IMR-90 (cell line): ENCODE results near the gene RBPJ. TPM values are rescaled to one million over a fixed set of nuclear protein-coding genes. Genes with fewer than 3 reads are reported as not detected.

Experiments
- ATAC-seq: fragments of 200-7000 bp; cut with Tn5 transposase; 2 replicates; pipeline ENCODE4 v1.9.1; 2020; ENCODE audit warnings: low read depth, mild to moderate bottlenecking, moderate library complexity
- BruUV-seq: library from RNA; stranded (reverse); fragments of 400-500 nt; replicated peaks from 2 replicates; lab custom pipeline; 2021; lab: Mats Ljungman, UMichigan
- CTCF ChIA-PET: fragments of 300-600 bp; formaldehyde crosslinking; extraction: SDS; loops from one replicate; lab custom pipeline; 2021; ENCODE audit warnings: antibody characterized with exemption; lab: Yijun Ruan, JAX
- POLR2A ChIA-PET: fragments of 300-600 bp; sonication (Branson Sonifier 250); formaldehyde crosslinking; loops from one replicate; lab custom pipeline; 2022; ENCODE audit warnings: antibody characterized with exemption; ENCODE audit not compliant: unreplicated experiment; lab: Charles Lee
- DNase-seq: peaks from one replicate; pipeline ENCODE4 v3.0.0; 2013
- H2AFZ ChIP-seq: replicated peaks from 2 replicates; pipeline ENCODE3; 2013; ENCODE audit warnings: low read length, mild to moderate bottlenecking; ENCODE audit not compliant: poor library complexity
- H2AK5ac ChIP-seq: 2 replicates; pipeline ENCODE4 v1.6.1; 2013; ENCODE audit warnings: low read depth, low read length, inconsistent platforms
- H2AK9ac ChIP-seq: replicated peaks from 2 replicates; pipeline ENCODE3; 2013; ENCODE audit warnings: mild to moderate bottlenecking, low read depth, low read length, moderate library complexity; ENCODE audit not compliant: poor library complexity
- H2BK120ac ChIP-seq: 2 replicates; pipeline ENCODE4 v1.6.1; 2013; ENCODE audit warnings: low read depth, low read length, inconsistent platforms
- H2BK15ac ChIP-seq: 3 replicates; pipeline ENCODE4 v1.6.1; 2013; ENCODE audit warnings: low read depth, low read length, inconsistent platforms
- H2BK20ac ChIP-seq: 2 replicates; pipeline ENCODE4 v1.6.1; 2013; ENCODE audit warnings: low read depth, mild to moderate bottlenecking, inconsistent platforms, low read length, moderate library complexity
- H2BK5ac ChIP-seq: 2 replicates; pipeline ENCODE4 v1.6.1; 2013; ENCODE audit warnings: mild to moderate bottlenecking, low read depth, low read length, inconsistent platforms; ENCODE audit not compliant: poor library complexity, severe bottlenecking
- H3K14ac ChIP-seq: replicated peaks from 2 replicates; pipeline ENCODE4 v1.6.1; 2013; ENCODE audit warnings: low read depth, low read length, inconsistent platforms
- H3K18ac ChIP-seq: 2 replicates; pipeline ENCODE4 v1.6.1; 2013; ENCODE audit warnings: low read depth, low read length, control low read depth
- H3K23ac ChIP-seq: 2 replicates; pipeline ENCODE4 v1.6.1; 2013; ENCODE audit warnings: low read depth, low read length, inconsistent platforms
- H3K27ac ChIP-seq: 2 replicates; pipeline ENCODE4 v1.5.1; 2013; ENCODE audit warnings: mild to moderate bottlenecking, control low read depth, low read length; ENCODE audit not compliant: insufficient read depth
- H3K27me3 ChIP-seq: 2 replicates; pipeline ENCODE4 v1.6.1; 2013; ENCODE audit warnings: low read length; ENCODE audit not compliant: control insufficient read depth, insufficient read depth
- H3K36me3 ChIP-seq: 2 replicates; pipeline ENCODE4 v1.6.1; 2013; ENCODE audit warnings: low read length, mixed read lengths; ENCODE audit not compliant: control insufficient read depth, insufficient read depth
- H3K4ac ChIP-seq: 2 replicates; pipeline ENCODE4 v1.6.1; 2013; ENCODE audit warnings: low read depth, low read length, inconsistent platforms
- H3K4me1 ChIP-seq: 2 replicates; pipeline ENCODE4 v1.6.1; 2013; ENCODE audit warnings: low read length, mixed read lengths; ENCODE audit not compliant: control insufficient read depth, insufficient read depth
- H3K4me2 ChIP-seq: 2 replicates; pipeline ENCODE4 v1.6.1; 2013; ENCODE audit warnings: low read depth, mild to moderate bottlenecking, control low read depth, low read length, moderate library complexity
- H3K4me3 ChIP-seq: 2 replicates; pipeline ENCODE4 v1.5.1; 2013; ENCODE audit warnings: low read depth, mild to moderate bottlenecking, control low read depth, low read length, moderate library complexity; ENCODE audit not compliant: insufficient read depth
- H3K56ac ChIP-seq: 2 replicates; pipeline ENCODE4 v1.6.1; 2013; ENCODE audit warnings: low read length, inconsistent platforms; ENCODE audit not compliant: insufficient read depth; ENCODE audit errors: extremely low read depth
- H3K79me1 ChIP-seq, 2 experiments: 2 replicates each; pipeline ENCODE4 v1.6.1; 2013; ENCODE audit warnings: low read length in 2 of 2, inconsistent platforms in 1 of 2, low read depth in 1 of 2
- H3K9ac ChIP-seq: 2 replicates; pipeline ENCODE4 v1.6.1; 2013; ENCODE audit warnings: low read depth, low read length, control low read depth
- H3K9me1 ChIP-seq: 2 replicates; pipeline ENCODE4 v1.6.1; 2013; ENCODE audit warnings: low read length, inconsistent platforms; ENCODE audit not compliant: insufficient read depth
- H3K9me3 ChIP-seq: 2 replicates; pipeline ENCODE4 v1.6.1; 2013; ENCODE audit warnings: low read length; ENCODE audit not compliant: control insufficient read depth, insufficient read depth
- H4K20me1 ChIP-seq: 2 replicates; pipeline ENCODE4 v1.6.1; 2013; ENCODE audit warnings: low read length, inconsistent platforms; ENCODE audit not compliant: insufficient read depth
- H4K5ac ChIP-seq: 2 replicates; pipeline ENCODE4 v1.6.1; 2013; ENCODE audit warnings: mild to moderate bottlenecking, low read depth, low read length, control low read depth
- H4K8ac ChIP-seq, 2 experiments: 2 replicates each; pipeline ENCODE4 v1.6.1; 2013; ENCODE audit warnings: low read depth in 2 of 2, low read length in 2 of 2, control low read depth in 1 of 2, inconsistent platforms in 1 of 2
- H4K91ac ChIP-seq: 2 replicates; pipeline ENCODE4 v1.6.1; 2013; ENCODE audit warnings: low read depth, low read length, inconsistent platforms; ENCODE audit not compliant: insufficient read depth
- CEBPB ChIP-seq: IDR thresholded peaks from 2 replicates; pipeline ENCODE4 v1.6.1; 2012; ENCODE audit warnings: low read depth, low read length, improper control_type of control experiment
- CHD1 ChIP-seq: IDR thresholded peaks from 2 replicates; pipeline ENCODE4 v1.6.1; 2012; ENCODE audit warnings: low read depth, low read length, improper control_type of control experiment
- CTCF ChIP-seq: conservative IDR thresholded peaks from 2 replicates; pipeline ENCODE4 v1.5.1; 2012; ENCODE audit warnings: mild to moderate bottlenecking, low read depth, low read length, improper control_type of control experiment
- ELK1 ChIP-seq: fragments of 150-350 bp; IDR thresholded peaks from 2 replicates; pipeline ENCODE4 v1.6.1; 2016; ENCODE audit warnings: low read depth, mild to moderate bottlenecking, low read length, moderate library complexity, borderline replicate concordance
- FOS ChIP-seq: fragments of 150-350 bp; IDR thresholded peaks from 2 replicates; pipeline ENCODE4 v1.6.1; 2016; ENCODE audit warnings: low read depth, low read length
- MAFK ChIP-seq: IDR thresholded peaks from 2 replicates; pipeline ENCODE4 v1.6.1; 2012; ENCODE audit warnings: low read depth, low read length, improper control_type of control experiment
- MAZ ChIP-seq: IDR thresholded peaks from 2 replicates; pipeline ENCODE4 v1.6.1; 2012; ENCODE audit warnings: low read depth, mild to moderate bottlenecking, low read length, improper control_type of control experiment, moderate library complexity, borderline replicate concordance
- MXI1 ChIP-seq: IDR thresholded peaks from 2 replicates; pipeline ENCODE4 v1.6.1; 2012; ENCODE audit warnings: low read depth, mild to moderate bottlenecking, low read length, moderate library complexity, borderline replicate concordance
- NFE2L2 ChIP-seq: fragments of 150-350 bp; IDR thresholded peaks from 2 replicates; pipeline ENCODE4 v1.6.1; 2016; ENCODE audit warnings: low read depth, mild to moderate bottlenecking, low read length
- POLR2A ChIP-seq: IDR thresholded peaks from 2 replicates; pipeline ENCODE4 v1.6.1; 2012; ENCODE audit warnings: mild to moderate bottlenecking, low read depth, low read length
- RAD21 ChIP-seq: IDR thresholded peaks from 2 replicates; pipeline ENCODE4 v1.6.1; 2012; ENCODE audit warnings: low read length, improper control_type of control experiment
- RCOR1 ChIP-seq: IDR thresholded peaks from 2 replicates; pipeline ENCODE4 v1.6.1; 2012; ENCODE audit warnings: mild to moderate bottlenecking, low read length, improper control_type of control experiment; ENCODE audit not compliant: insufficient replicate concordance
- RFX5 ChIP-seq: IDR thresholded peaks from 2 replicates; pipeline ENCODE4 v1.8.0; 2012; ENCODE audit warnings: low read depth, mild to moderate bottlenecking, low read length, moderate library complexity
- SMC3 ChIP-seq: fragments of 150-350 bp; IDR thresholded peaks from 2 replicates; pipeline ENCODE4 v1.6.1; 2016; ENCODE audit warnings: low read depth, mild to moderate bottlenecking, antibody characterized with exemption, low read length, moderate library complexity
- USF2 ChIP-seq: fragments of 150-350 bp; IDR thresholded peaks from 2 replicates; pipeline ENCODE4 v1.6.1; 2017; ENCODE audit warnings: mild to moderate bottlenecking, antibody characterized with exemption, low read length, low read depth
- WGBS, 2 experiments: methylation state at CpG; one replicate each; pipeline versions ENCODE4 v1.1.5 to v1.1.7; 2013; ENCODE audit warnings: missing lambda C conversion rate in 2 of 2; ENCODE audit not compliant: insufficient read length in 1 of 2; ENCODE audit errors: extremely low coverage in 2 of 2; 5-methylcytosine and 5-hydroxymethylcytosine counted together
- dilution Hi-C: fragments of 300-500 bp; cut with HindIII; formaldehyde crosslinking; loops from one replicate; pipeline ENCODE4 v1.14.3; 2018; ENCODE audit warnings: low sequenced_read_pairs; ENCODE audit not compliant: unreplicated experiment
- in situ Hi-C: fragments of 300-500 bp; cut with MboI; formaldehyde crosslinking; loops from 3 replicates; pipeline ENCODE4 v1.14.3; 2019; ENCODE audit warnings: low sequenced_read_pairs, inconsistent platforms, mixed read lengths
- intact Hi-C: fragments of 100-400 bp; cut with micrococcal nuclease; formaldehyde crosslinking; loops from 2 replicates; pipeline ENCODE4 v1.10.0; 2022
- polyA plus RNA-seq, 3 experiments: library from polyadenylated mRNA; depleted of rRNA; stranded (reverse); fragments of >200 nt; gene quantifications; 2 replicates each; pipeline ENCODE4 v1.2.3, GENCODE V29; 2012; ENCODE audit warnings: low replicate concordance in 1 of 3
- total RNA-seq: library from RNA; depleted of rRNA; stranded (reverse); fragments of >200 nt; gene quantifications from 2 replicates; pipeline ENCODE4 v1.2.3, GENCODE V29; 2012

The RBPJ gene
- total and polyA plus RNA-seq, 2 of the 4 experiments (the other 2 are of a cell fraction), result 50.3 to 148 TPM

- peak overlapping the region; percentile 81 for H3K14ac ChIP-seq
- 0% methylated on average over 1 of the region's 5 CpGs; no CpG with 5 or more reads in 1 of the 2 experiments for WGBS, 2 experiments
- no peaks in the 10 kb centered on the region for H3K79me1 ChIP-seq
- H3K9ac ChIP-seq, result peak overlapping the region; percentile 64
- CTCF ChIA-PET, result no interaction called here
- no peaks in the 10 kb centered on the region for H3K36me3 ChIP-seq
- peak overlapping the region; percentile 57 for H3K23ac ChIP-seq
- peak overlapping the region; percentile 95 for H2BK120ac ChIP-seq
- POLR2A ChIA-PET, result no interaction called here
- no peak overlapping the region for H3K4me3 ChIP-seq
- peak overlapping the region; percentile 96; the same call in 2 of the 3 replicates for H2BK15ac ChIP-seq
- no TSS peak for BruUV-seq
- in situ Hi-C loops, result no loop called here
- DNase-seq, result peak; percentile 83
- peak overlapping the region; percentile 93 for H2BK5ac ChIP-seq
- peak overlapping the region; percentile 82; the same call in 1 of the 2 replicates for H3K56ac ChIP-seq
- dilution Hi-C loops, result no loop called here
- H2AFZ ChIP-seq, result peak overlapping the region; percentile 59
- intact Hi-C loops, result no loop called here
- H3K27me3 ChIP-seq, result no peaks in the 10 kb centered on the region
- peaks cover 5% of the 10 kb centered on the region; the same call in 1 of the 2 replicates for H3K4me1 ChIP-seq
- H3K4ac ChIP-seq, result peak overlapping the region; percentile 85
- H4K5ac ChIP-seq, result peak overlapping the region; percentile 96
- H3K9me3 ChIP-seq, result no peaks in the 10 kb centered on the region
- peak overlapping the region; percentile 95 for H3K18ac ChIP-seq
- peak overlapping the region; percentile 94 for H2BK20ac ChIP-seq
- peak overlapping the region; percentile 99 for H3K27ac ChIP-seq
- H3K9me1 ChIP-seq, result peaks cover 3% of the 10 kb centered on the region; the same call in 1 of the 2 replicates
- H2AK9ac ChIP-seq, result no peak overlapping the region
- no peaks in the 10 kb centered on the region for H4K20me1 ChIP-seq
- H2AK5ac ChIP-seq, result peak overlapping the region; percentile 76
- H4K91ac ChIP-seq, result peak overlapping the region; percentile 93
- peak overlapping the region; percentile 74 for H3K4me2 ChIP-seq
- peak overlapping the region; percentile 60 to 77; a peak in 3 of 4 replicates for H4K8ac ChIP-seq
- peak; percentile 70 for ATAC-seq
- no peak for TF ChIP-seq FOS
- TF ChIP-seq RAD21, result no peak
- TF ChIP-seq SMC3, result no peak
- no peak for TF ChIP-seq USF2
- no peak for TF ChIP-seq POLR2A
- no peak for TF ChIP-seq ELK1
- TF ChIP-seq RCOR1, result no peak
- no peak for TF ChIP-seq MXI1
- no peak for TF ChIP-seq RFX5
- no peak for TF ChIP-seq CEBPB
- no peak for TF ChIP-seq MAZ
- TF ChIP-seq MAFK, result no peak
- TF ChIP-seq CHD1, result no peak
- no peak for TF ChIP-seq NFE2L2
- no peak for TF ChIP-seq CTCF
Measured at GRCh38 chr4:26298198-26298947, 22.4 kb upstream of the RBPJ start.
